Pancreas (tissue), 10 donors: ENCODE measurements around the gene ZMYND19. TPM values are rescaled to one million over a fixed set of nuclear protein-coding genes. Genes with fewer than 3 reads are reported as not detected.
A peak's percentile ranks its signal among the peaks of the same experiment; 100 is the strongest.

ENCODE experiments used
- ATAC-seq, 4 donors: fragments of 200-7000 bp; cut with Tn5 transposase; one replicate each; pipeline versions ENCODE4 v1.8.0 to v1.9.1; 2020; ENCODE audit warnings: mild to moderate bottlenecking in 4 of 4, moderate library complexity in 4 of 4
- DNase-seq, 6 donors: peaks; one replicate each; pipeline ENCODE4 v3.0.0-alpha.2; 2020
- FAIRE-seq: peaks from 2 replicates; lab custom pipeline; 2012; peaks lifted over from hg19 to GRCh38; lab: Jason Lieb, UNC
- H3K27ac ChIP-seq, 4 donors: fragments of 200-600 bp; sonication (generic); 1 replicate in 3 of 4; 2 replicates in 1 of 4; pipeline versions ENCODE4 v1.5.0 to v1.8.0; 2020
- H3K27me3 ChIP-seq, 4 donors: fragments of 200-600 bp; one replicate each; pipeline ENCODE4 v1.8.0; 2021
- H3K36me3 ChIP-seq, 3 donors: fragments of 200-600 bp; sonication (generic) in 1 of 3; one replicate each; pipeline versions ENCODE4 v1.5.0 to v1.8.0; 2020 to 2021
- H3K4me1 ChIP-seq, 3 donors: fragments of 200-600 bp; one replicate each; pipeline ENCODE4 v1.8.0; 2021
- H3K4me3 ChIP-seq, 4 donors: fragments of 200-600 bp; sonication (generic) in 2 of 4; one replicate each; pipeline versions ENCODE4 v1.5.0 to v1.8.0; 2020 to 2021
- H3K9me3 ChIP-seq, 4 donors: fragments of 200-600 bp; one replicate each; pipeline ENCODE4 v1.8.0; 2021
- WGBS, 2 donors: extraction: QIAGEN DNeasy Blood & Tissue Kit; methylation state at CpG; one replicate each; pipeline ENCODE4 v1.1.7; 2013; 5-methylcytosine and 5-hydroxymethylcytosine counted together
- intact Hi-C, 3 donors: fragments of 100-400 bp; cut with DNase I; formaldehyde crosslinking; loops; one replicate each; pipeline versions ENCODE4 v1.11.1 to v1.14.2; 2022
- polyA plus RNA-seq, 2 donors: library from polyadenylated mRNA; stranded (reverse); fragments of 200-250 nt; gene quantifications; one replicate each; pipeline ENCODE4 v1.2.3, GENCODE V29; 2013
- total RNA-seq, 6 donors: library from RNA; stranded (reverse); fragmentation: NEBNext Ultra II Directional in 4 of 6; extraction: Animal tissue kit (Norgen Biotek cat#: 25700) in 4 of 6; gene quantifications; one replicate each; pipeline versions ENCODE4 v1.2.1 to v1.2.4, GENCODE V29; 2021 to 2023
- TF ChIP-seq, protein P1 (sequence below), 4 donors: fragments of 200-600 bp; sonication (generic) in 3 of 4; IDR thresholded peaks; one replicate each; pipeline versions ENCODE4 v1.5.0 to v1.8.0; 2021; ENCODE audit warnings: antibody characterized with exemption in 4 of 4
- donor health status: healthy with polysubstance abuse.
- donor health status: DM: no; HTN: no; CAD: no; lungs with moderate emphysema.
- donor health status: DM: no; HTN: no; CAD: no.
- donor health status: control.
- donor health status: control.
- donor health status: Bipolar disorder and iron deficiency.
- donor health status: DM: yes; HTN: yes; CAD: no.
- donor health status: DM: no; HTN: no; CAD: no.
- donor health status: DM: no; HTN: no; CAD: no.
- donor health status: DM: yes; HTN: yes; CAD: no.

ZMYND19 gene
- total and polyA plus RNA-seq, 8 donors = 6.1 to 18.6 (median 9.5) TPM

DNA sequence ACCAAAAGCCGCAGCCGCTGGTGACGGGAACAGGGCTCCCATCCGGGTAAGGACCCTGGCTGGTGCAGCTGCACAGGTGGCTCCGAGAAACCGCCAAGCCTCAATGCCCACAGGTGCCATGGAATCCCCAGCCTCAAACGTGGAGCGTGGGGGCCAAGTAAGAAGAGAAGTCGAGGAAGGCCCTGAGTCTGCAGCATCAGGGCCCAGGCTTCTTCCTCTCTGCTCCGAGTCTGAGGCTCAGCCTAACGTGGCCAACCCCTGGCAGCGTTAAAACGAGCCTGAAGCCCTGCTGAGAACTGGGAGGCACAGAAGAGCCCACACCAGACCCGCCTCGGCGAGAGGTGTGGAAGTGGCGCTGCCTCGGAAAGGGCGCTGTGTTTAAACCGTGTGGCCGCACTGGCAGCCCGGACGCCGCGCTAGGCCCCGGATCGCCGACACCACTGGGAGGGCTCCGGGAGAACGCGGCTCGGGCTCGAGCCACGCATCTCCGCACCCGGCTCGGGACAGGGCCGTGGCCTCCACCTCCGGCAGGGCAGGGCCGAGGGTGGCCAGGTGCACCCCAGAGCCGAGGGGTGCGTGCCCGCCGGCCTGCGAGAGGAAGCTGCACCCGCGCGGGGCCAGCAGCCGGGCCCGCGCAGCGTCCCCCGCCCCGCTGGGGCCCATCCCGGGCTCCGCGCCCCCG, 730 bp downstream of the ZMYND19 start:
- peaks cover 4 to 25% (median 11%) of the 10 kb centered on the region in 3 donors for H3K4me1 ChIP-seq
- H3K27me3 ChIP-seq = no peaks in the 10 kb centered on the region
- H3K4me3 ChIP-seq = peak overlapping the region; percentile 38 to 86 (median 57)
- peaks cover 0 to 11% (median 7%) of the 10 kb centered on the region in 3 donors for H3K36me3 ChIP-seq
- intact Hi-C loops = no loop called here
- TF ChIP-seq, protein P1, sequence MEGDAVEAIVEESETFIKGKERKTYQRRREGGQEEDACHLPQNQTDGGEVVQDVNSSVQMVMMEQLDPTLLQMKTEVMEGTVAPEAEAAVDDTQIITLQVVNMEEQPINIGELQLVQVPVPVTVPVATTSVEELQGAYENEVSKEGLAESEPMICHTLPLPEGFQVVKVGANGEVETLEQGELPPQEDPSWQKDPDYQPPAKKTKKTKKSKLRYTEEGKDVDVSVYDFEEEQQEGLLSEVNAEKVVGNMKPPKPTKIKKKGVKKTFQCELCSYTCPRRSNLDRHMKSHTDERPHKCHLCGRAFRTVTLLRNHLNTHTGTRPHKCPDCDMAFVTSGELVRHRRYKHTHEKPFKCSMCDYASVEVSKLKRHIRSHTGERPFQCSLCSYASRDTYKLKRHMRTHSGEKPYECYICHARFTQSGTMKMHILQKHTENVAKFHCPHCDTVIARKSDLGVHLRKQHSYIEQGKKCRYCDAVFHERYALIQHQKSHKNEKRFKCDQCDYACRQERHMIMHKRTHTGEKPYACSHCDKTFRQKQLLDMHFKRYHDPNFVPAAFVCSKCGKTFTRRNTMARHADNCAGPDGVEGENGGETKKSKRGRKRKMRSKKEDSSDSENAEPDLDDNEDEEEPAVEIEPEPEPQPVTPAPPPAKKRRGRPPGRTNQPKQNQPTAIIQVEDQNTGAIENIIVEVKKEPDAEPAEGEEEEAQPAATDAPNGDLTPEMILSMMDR (IDR thresholded peaks at IDR 0.05) = no peak
- WGBS, 2 donors = 5 to 9% methylated on average over 40 to 58 of the region's 58 CpGs
- DNase-seq (peak in 3 of 6 donors; percentile 53 to 82 (median 66)), ATAC-seq (no peak), FAIRE-seq (no peak)
- no peak overlapping the region for H3K27ac ChIP-seq
- H3K9me3 ChIP-seq = no peaks in the 10 kb centered on the region

DNA sequence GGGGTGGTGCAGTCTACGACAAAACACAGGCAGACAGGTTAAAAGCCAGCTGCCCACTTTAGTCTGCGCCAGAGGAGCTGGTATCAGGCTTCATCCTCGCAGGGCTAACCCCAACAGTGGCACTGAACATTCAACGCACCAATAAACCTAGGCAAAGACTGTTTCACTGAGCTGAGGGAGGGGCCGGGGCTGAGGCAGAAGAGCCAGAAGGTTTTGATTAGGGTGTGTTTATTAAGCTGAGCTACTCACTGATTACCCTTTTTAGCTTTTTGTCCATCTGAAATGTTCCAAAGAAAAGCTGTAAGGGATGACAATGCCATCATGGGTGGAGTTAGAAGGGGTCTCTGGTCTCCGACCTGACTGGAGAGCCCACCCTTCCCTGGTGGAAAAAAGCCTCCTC, 1.4 kb downstream of the ZMYND19 start:
- Histone ChIP-seq H3K27ac (no peak overlapping the region), H3K36me3 (peaks cover 0 to 11% (median 7%) of the 10 kb centered on the region in 3 donors), H3K4me3 (peak overlapping the region in 1 of 4 donors; percentile 86), H3K4me1 (peaks cover 4 to 25% (median 11%) of the 10 kb centered on the region in 3 donors), H3K9me3 (no peaks in the 10 kb centered on the region), H3K27me3 (no peaks in the 10 kb centered on the region)
- 84 to 90% methylated on average over 6 of the region's 6 CpGs for WGBS, 2 donors
- TF ChIP-seq, protein P1 (IDR thresholded peaks at IDR 0.05) = no peak
- peak in 1 of 6 donors; percentile 13 for DNase-seq
- intact Hi-C loops = no loop called here
- FAIRE-seq = no peak
- ATAC-seq = no peak

DNA sequence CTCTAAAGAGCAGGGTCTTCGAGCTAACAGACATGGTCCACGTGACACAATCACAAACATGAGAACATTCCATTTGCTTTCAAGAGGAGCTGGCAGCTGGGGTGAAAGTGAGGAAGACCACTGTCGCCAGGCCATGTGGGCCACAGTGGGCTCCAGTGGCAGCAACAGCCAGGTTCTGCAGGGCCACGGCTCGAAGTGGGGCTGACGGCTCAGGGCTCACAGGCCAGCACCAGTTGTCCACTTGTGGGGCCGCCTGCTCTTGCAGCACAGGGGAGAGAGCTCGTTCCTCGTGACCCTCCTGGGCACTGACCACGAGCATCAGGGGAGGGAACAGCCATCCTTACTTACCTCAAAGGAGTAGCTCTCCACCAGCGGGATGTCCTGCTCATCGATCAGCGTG, 2.0 kb downstream of the ZMYND19 start:
- FAIRE-seq = no peak
- intact Hi-C loops = no loop called here
- Histone ChIP-seq H3K4me3 (no peak overlapping the region), H3K27ac (no peak overlapping the region), H3K27me3 (no peaks in the 10 kb centered on the region), H3K4me1 (peaks cover 4 to 24% (median 6%) of the 10 kb centered on the region in 3 donors), H3K36me3 (peaks cover 0 to 11% (median 7%) of the 10 kb centered on the region in 3 donors), H3K9me3 (no peaks in the 10 kb centered on the region)
- ATAC-seq = no peak
- WGBS, 2 donors = 86 to 88% methylated on average over 13 of the region's 13 CpGs
- TF ChIP-seq, protein P1 (IDR thresholded peaks at IDR 0.05) = no peak
- DNase-seq = peak in 1 of 6 donors; percentile 24

DNA sequence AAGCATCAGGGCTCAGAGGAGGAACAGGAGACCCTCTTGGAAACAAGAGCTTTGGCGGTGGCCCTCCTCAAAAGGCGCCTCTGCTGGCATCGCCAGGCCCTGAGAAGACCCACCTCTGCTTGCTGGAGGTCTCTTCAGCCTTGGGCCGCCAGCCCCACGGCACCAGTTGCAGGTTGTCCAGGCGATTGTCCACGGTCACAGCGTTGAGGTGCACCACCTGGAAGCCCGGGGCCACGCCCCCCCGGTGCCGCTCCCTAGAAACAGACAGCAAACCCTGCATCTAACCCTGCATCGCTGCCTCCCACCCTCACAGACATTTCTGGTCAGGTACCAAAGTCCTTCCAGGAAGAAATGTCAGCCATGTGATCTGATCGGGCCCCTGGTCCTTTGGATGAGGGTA, 3.5 kb downstream of the ZMYND19 start:
- H3K4me3 ChIP-seq = no peak overlapping the region
- 90 to 91% methylated on average over 14 of the region's 14 CpGs for WGBS, 2 donors
- TF ChIP-seq, protein P1 (IDR thresholded peaks at IDR 0.05) = no peak
- H3K27ac ChIP-seq = no peak overlapping the region
- ATAC-seq (no peak), FAIRE-seq (no peak), DNase-seq (peak in 1 of 6 donors; percentile 34)
- H3K36me3 ChIP-seq = peaks cover 0 to 16% (median 7%) of the 10 kb centered on the region in 3 donors
- no peaks in the 10 kb centered on the region for H3K9me3 ChIP-seq
- no peaks in the 10 kb centered on the region for H3K27me3 ChIP-seq
- intact Hi-C loops = no loop called here
- H3K4me1 ChIP-seq = peaks cover 0 to 13% (median 6%) of the 10 kb centered on the region in 3 donors

DNA sequence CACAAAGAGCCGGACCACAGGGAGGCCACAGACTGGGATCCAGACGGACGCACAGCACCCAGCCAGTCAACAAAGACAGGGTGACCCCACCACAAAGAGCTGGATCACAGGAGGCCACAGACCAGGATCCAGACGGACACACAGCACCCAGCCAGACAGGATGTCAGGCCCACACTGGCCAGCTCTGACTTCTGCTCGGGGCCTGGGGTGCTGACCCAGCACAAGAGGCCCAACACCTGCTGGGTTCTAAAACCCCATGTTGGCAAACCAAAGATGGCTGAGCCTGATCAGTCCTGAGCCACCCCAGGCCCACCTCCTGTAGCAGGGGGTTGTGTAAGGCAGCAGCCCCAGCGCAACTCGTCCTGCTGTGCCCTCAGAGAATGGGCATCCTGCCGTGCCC, 6.4 kb downstream of the ZMYND19 start:
- peaks cover 0 to 4% (median 0%) of the 10 kb centered on the region in 3 donors for H3K4me1 ChIP-seq
- H3K27ac ChIP-seq = no peak overlapping the region
- WGBS, 2 donors = 88 to 89% methylated on average over 8 of the region's 8 CpGs
- TF ChIP-seq, protein P1 (IDR thresholded peaks at IDR 0.05) = no peak
- ATAC-seq (no peak), DNase-seq (peak in 1 of 6 donors; percentile 19), FAIRE-seq (no peak)
- no peaks in the 10 kb centered on the region for H3K27me3 ChIP-seq
- H3K36me3 ChIP-seq = peaks cover 0 to 16% (median 7%) of the 10 kb centered on the region in 3 donors
- H3K9me3 ChIP-seq = no peaks in the 10 kb centered on the region
- no peak overlapping the region for H3K4me3 ChIP-seq
- intact Hi-C loops = no loop called here
